HFFc6 (cell line): ENCODE measurements around the gene MON1A. TPM values are rescaled to one million over a fixed set of nuclear protein-coding genes. Genes with fewer than 3 reads are reported as not detected.

Experiments used
- DNase-seq: peaks from one replicate; pipeline ENCODE4 v3.0.0-alpha.2; 2018
- H3K27ac Mint-ChIP-seq: 2 replicates; pipeline ENCODE4 v1.8.0; 2020; ENCODE audit warnings: mild to moderate bottlenecking, mixed read lengths
- H3K27me3 Mint-ChIP-seq: 2 replicates; pipeline ENCODE4 v1.8.0; 2021; ENCODE audit warnings: mild to moderate bottlenecking, moderate library complexity, mixed read lengths; ENCODE audit not compliant: insufficient read depth
- H3K36me3 Mint-ChIP-seq: 2 replicates; pipeline ENCODE4 v1.8.0; 2021; ENCODE audit warnings: low read depth, mixed read lengths
- H3K4me1 Mint-ChIP-seq: 2 replicates; pipeline ENCODE4 v1.8.0; 2020; ENCODE audit warnings: low read depth, mixed read lengths
- H3K4me3 Mint-ChIP-seq: 2 replicates; pipeline ENCODE4 v1.8.0; 2020; ENCODE audit warnings: mild to moderate bottlenecking, moderate library complexity, mixed read lengths
- H3K9me3 Mint-ChIP-seq: 2 replicates; pipeline ENCODE4 v1.8.0; 2020; ENCODE audit warnings: mild to moderate bottlenecking, mixed read lengths
- CTCF ChIP-seq: fragments of 200-600 bp; sonication (generic); IDR thresholded peaks from 2 replicates; pipeline ENCODE4 v1.5.0; 2021; ENCODE audit warnings: antibody characterized with exemption, mild to moderate bottlenecking
- total RNA-seq, 6 experiments: library from RNA; stranded (reverse); fragmentation: NEBNext Ultra II Directional; extraction: Animal tissue kit (Norgen Biotek cat#: 25700); gene quantifications; 2 replicates in 1 of 6; 3 replicates in 5 of 6; pipeline ENCODE4 v1.2.3, GENCODE V29; 2021

Gene MON1A
- total RNA-seq, 6 experiments from 2014 or later = 13.6 to 20.3 (median 15.7) TPM

GRCh38 chr3:49966233-49966942, 36.8 kb upstream of the MON1A start:
- H3K4me1 Mint-ChIP-seq = peaks cover 31% of the 10 kb centered on the region
- H3K36me3 Mint-ChIP-seq = peaks cover 15% of the 10 kb centered on the region
- no peak overlapping the region for H3K4me3 Mint-ChIP-seq
- H3K9me3 Mint-ChIP-seq = no peaks in the 10 kb centered on the region
- H3K27ac Mint-ChIP-seq = no peak overlapping the region
- no peak for TF ChIP-seq CTCF
- no peaks in the 10 kb centered on the region for H3K27me3 Mint-ChIP-seq
- DNase-seq = no peak

GRCh38 chr3:49955636-49956035, 26.0 kb upstream of the MON1A start:
- no peak for TF ChIP-seq CTCF
- Mint-ChIP-seq H3K36me3 (peaks cover 4% of the 10 kb centered on the region), H3K4me1 (peaks cover 22% of the 10 kb centered on the region), H3K27me3 (no peaks in the 10 kb centered on the region; the same call in 1 of the 2 replicates), H3K9me3 (no peaks in the 10 kb centered on the region), H3K4me3 (no peak overlapping the region), H3K27ac (no peak overlapping the region)
- DNase-seq = no peak

GRCh38 chr3:49952924-49953323, 23.3 kb upstream of the MON1A start:
- H3K27me3 Mint-ChIP-seq = no peaks in the 10 kb centered on the region; the same call in 1 of the 2 replicates
- no peaks in the 10 kb centered on the region for H3K36me3 Mint-ChIP-seq
- TF ChIP-seq CTCF = no peak
- no peak overlapping the region for H3K27ac Mint-ChIP-seq
- no peak overlapping the region for H3K4me3 Mint-ChIP-seq
- H3K4me1 Mint-ChIP-seq = peaks cover 22% of the 10 kb centered on the region
- DNase-seq = no peak
- H3K9me3 Mint-ChIP-seq = no peaks in the 10 kb centered on the region

GRCh38 chr3:49942651-49943050, 13.0 kb upstream of the MON1A start:
- Mint-ChIP-seq H3K27me3 (peaks cover 1% of the 10 kb centered on the region; the same call in 1 of the 2 replicates), H3K27ac (no peak overlapping the region), H3K4me1 (peaks cover 17% of the 10 kb centered on the region), H3K9me3 (no peaks in the 10 kb centered on the region), H3K4me3 (peak overlapping the region; percentile 39; the same call in 1 of the 2 replicates), H3K36me3 (peaks cover 17% of the 10 kb centered on the region; the same call in 1 of the 2 replicates)
- TF ChIP-seq CTCF = no peak
- no peak for DNase-seq

GRCh38 chr3:49940667-49941249, 11.1 kb upstream of the MON1A start:
- no peak for DNase-seq
- Mint-ChIP-seq H3K4me1 (peaks cover 17% of the 10 kb centered on the region), H3K27ac (peak overlapping the region; percentile 97), H3K27me3 (peaks cover 1% of the 10 kb centered on the region; the same call in 1 of the 2 replicates), H3K4me3 (peak overlapping the region; percentile 96), H3K9me3 (no peaks in the 10 kb centered on the region), H3K36me3 (peaks cover 12% of the 10 kb centered on the region; the same call in 1 of the 2 replicates)
- no peak for TF ChIP-seq CTCF
